OCI-M2 (cell line): Measurements from ENCODE around the gene OSMR.

ENCODE experiments used
- DNase-seq: peaks from one replicate; lab custom pipeline; 2025; ENCODE audit not compliant: unreplicated experiment; lab: John Stamatoyannopoulos, UW

Gene OSMR

DNA sequence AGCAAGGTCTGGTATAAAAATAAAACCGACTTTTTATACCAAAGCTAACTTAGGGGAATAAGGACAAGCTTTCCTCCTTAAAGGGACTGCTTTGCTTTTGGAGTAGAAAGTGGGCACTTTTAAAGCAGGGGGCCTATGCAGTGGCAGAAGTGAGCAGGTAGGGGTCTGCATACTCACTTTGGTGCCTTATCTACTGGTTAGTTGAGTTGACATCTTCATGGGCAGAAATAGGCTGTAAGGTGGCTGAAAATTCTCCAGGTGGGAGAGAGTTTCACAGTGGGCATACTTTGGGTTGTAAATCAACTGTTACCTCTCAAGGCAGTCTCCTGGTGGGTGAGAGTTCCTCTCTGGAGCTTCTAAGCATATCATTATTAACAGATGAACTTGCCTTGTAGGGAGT is 24.8 kb downstream of the OSMR start:
- DNase-seq = no peak

DNA sequence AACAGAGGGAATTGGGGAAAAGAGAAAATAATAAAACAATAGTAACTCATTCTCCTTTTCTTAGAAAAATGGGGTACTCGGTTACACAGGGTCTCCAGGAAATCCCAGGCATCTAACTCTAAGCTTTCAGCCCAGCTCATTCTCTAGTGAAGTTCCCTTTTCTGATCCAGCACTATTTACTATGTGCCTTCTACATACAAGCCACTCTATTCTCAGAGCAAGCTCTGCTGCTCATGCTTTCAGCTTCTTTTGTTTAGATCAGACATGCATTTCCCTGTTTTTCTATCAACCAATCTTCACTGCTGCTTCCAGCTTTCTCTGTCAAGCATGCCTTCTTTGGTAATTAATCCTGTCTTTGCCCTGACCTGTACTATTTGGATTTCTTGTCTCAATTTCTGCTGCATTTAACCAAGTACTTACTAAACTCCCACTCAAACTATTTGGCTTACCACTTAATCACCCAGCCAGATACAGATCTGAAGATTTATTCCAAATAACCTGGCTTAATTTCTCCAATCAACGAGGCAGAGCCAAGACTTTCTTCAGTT is 25.3 kb downstream of the OSMR start:
- no peak for DNase-seq

DNA sequence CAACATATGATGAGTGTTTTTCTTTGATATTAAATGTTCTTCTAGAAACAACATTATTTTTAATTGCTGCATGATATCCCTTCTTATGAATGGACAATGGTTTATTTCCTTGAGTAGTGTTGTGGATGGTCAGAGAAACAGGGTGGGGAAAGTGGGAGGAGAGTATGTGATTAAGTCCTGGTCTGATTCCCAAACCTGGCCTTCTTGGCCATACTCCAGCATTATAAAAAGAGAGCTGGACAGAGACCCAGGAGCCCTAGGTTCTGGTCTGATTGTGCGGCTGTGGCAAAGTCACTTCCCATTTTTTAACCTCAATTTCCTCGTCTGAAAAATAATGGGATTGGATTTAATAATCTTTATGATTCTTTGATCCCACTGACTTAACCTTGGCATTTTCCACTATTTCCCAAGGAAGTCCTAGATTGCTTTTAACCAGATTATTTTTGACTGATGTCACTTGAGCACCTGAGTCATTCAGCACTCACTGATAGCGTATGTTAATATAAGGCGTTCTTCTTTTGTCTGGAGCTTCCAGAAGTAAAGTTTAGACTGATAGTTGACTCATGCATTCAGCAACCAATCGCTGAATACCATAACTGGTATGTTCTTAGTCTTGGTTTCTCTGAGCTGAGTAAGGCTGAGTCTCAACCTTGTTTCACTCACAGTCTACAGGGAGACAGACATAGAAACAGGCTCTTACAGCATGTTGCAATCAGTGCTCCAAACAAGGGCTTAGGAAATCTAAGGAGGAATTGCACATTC is 26.2 kb downstream of the OSMR start:
- DNase-seq = no peak

DNA sequence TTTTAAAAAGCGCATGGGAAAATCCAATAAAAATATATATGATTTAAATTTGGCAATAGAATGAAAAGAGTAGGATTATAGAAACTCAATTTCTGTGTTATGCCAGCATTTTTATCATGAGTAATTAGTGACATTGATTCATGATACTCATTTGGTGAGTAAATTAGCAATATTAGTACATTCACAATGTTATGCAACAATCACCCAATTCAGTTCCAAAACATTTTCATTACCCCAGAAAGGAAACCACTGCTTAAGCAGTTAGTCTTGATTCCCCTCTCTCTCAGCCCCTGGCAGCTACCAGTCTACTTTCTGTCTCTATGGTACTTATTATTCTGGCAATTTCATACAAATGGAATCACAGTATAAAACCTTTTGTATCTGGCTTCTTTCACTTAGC is 27.0 kb downstream of the OSMR start:
- no peak for DNase-seq

DNA sequence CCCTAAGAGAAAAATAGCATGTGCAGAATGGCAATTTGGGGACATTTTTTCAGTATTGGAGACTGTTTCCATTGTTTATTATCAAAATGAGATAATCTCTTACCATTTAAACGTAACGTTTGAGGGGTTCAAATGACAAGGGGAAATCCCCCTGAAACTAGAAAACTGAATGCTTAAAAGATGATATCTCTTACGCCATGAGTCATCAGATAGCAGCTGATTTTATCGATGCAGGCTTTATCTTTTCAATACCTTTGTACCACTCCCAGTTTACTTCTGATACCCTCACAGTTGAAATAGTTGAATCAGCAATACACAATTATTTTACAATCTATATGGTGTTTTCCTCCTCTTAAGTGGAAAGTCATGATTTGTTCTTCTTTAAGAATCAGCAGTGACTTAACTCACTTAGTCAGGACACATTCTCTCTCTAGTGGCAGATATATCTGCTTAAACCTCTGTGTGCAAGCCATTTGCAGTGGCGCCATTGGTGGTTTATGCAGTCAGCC is 29.2 kb downstream of the OSMR start:
- no peak for DNase-seq

DNA sequence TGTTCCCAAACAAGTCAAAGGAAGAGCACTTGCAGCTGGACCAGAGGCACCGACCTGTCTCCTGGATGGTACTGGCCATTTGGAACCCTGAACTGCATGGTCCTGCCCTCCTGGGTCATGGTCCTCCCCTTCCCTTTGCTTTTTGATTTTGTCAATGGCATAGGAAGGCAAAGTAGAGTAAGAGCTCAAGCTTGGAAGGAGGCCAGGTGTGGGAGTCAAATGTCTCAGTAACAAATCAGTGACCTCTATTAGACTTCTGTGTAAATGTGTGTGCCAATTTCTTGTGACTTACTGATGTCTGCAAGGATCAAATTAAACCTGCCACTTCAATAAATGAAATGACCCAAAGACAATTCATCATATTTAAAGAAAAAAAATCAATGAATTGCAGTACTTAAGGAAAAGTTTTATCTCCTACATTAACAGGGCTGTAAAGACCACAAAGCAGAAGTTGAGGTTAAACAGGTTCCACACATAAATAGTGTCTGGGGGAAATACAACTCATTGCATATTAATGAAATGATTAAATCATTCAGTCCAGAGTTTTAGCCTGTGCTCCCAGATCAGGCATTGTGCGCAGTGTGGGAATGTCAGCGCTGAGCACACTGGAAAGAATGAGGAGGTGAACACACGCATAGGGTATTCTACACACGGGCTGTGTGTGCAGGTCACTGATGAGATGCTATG is 32.7 kb downstream of the OSMR start:
- DNase-seq = no peak

DNA sequence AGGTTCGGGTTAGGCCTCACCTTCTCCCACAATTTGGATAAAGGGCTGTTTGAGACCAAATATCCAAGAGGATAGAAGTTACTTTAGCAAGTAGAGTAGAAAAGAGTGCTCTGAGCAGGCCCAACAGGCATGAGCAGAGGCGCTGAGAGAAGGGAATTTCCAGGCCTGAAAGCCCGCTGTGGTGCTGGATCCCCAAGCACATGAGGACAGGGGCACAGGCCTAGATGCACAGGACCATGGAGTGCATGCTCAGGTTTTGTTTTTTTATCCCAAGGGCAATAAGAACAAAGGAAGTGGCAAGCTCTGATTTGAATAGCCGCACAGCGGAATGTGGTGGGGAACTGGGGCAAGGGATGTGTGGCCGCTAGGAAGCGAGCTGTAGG is 33.3 kb downstream of the OSMR start:
- no peak for DNase-seq

DNA sequence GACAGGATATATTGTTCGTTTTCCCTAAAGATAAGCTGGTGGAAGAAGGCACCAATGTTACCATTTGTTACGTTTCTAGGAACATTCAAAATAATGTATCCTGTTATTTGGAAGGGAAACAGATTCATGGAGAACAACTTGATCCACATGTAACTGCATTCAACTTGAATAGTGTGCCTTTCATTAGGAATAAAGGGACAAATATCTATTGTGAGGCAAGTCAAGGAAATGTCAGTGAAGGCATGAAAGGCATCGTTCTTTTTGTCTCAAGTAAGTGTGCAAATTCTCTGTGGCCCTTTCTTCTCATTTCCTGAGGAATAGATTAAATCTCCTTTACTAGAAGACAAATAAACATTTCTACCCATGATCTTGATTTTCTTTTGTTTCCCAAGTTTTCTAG is 38.0 kb downstream of the OSMR start:
- DNase-seq = no peak

DNA sequence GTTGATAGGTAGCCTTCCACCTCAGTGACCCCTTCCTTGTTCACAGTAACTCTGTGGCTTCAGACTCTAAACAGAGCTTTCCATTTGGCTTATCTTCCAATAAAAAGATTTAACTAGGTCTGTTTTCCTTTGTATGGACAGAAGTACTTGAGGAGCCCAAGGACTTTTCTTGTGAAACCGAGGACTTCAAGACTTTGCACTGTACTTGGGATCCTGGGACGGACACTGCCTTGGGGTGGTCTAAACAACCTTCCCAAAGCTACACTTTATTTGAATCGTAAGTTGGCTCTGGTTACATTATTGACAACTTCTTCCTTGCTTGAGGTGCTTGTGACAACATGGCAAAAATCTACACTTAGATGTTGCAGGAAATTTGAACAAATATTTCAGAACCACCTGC is 39.4 kb downstream of the OSMR start:
- no peak for DNase-seq

DNA sequence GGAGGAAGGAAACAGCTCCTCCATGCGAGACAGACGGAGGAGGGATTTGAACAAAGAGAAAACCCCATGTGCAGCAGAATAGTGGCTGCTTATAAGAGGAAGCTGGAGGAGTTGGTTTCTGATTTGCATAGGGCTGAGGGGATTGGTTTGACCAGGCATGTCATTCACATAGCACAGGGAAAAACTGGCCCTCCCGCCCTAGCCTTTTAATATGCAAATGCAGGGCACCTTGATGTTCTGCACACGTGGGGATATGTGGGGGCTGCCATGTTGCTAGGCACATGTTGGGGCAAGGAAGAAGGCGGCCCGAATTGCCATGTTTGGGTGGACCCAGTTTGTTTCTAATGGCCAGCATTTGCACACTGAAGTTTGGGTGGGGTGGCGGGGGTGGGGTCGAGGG is 42.2 kb downstream of the OSMR start:
- no peak for DNase-seq

DNA sequence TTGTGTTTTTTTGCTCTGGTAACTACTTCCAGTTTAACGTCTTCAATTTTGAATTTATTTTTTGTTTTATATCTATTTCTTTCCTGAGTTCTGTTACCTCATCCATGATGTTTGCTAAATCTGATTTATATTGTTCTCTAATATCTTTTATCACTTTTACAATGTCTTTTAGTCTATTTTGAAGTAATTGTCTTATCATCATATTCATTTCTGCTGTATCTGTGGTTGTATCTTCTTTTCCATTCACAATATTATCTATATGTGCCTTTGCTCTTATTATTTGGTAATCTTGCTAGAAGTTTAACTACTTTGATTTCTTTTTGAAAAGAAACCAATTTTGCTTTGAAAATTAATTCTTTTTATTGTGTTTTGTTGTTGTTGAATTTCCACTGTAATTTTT is 43.6 kb downstream of the OSMR start:
- no peak for DNase-seq

DNA sequence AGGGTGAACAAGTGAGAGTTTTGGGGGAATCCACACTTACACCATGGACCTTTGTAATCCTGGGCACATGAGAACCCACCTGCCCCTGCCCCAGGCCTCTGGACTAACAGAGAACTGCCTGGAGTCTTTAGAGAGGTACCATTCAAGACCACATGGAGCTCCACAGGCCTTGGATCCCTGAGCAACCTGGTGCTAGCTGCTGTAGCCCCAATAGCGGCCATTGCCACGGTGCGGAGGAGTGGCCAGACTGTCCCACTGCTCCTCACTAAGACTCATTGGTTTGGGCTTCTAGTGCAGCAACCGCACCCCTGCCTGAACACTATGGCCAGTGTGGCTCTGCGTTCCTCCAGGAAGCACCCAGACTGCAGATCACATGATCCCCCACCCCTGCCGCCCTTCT is 45.8 kb downstream of the OSMR start:
- no peak for DNase-seq

DNA sequence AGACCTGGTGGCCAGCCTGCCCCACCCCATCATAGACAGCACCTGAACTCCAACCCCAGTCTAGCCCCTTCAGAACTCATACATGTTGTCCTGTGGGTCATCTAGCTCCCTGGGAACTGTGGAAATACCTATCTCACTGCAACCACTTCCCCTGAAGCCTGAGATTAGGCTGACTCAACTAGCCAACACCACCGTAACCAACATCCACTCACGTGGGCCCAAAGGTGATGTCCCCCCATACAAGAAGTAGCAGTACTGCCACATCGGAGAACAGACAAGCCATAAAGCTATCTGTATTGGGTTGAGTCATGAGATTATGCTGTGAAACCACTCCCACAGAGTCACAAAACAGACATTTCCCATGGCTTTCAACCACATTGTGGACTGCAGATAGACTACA is 46.6 kb downstream of the OSMR start:
- no peak for DNase-seq

DNA sequence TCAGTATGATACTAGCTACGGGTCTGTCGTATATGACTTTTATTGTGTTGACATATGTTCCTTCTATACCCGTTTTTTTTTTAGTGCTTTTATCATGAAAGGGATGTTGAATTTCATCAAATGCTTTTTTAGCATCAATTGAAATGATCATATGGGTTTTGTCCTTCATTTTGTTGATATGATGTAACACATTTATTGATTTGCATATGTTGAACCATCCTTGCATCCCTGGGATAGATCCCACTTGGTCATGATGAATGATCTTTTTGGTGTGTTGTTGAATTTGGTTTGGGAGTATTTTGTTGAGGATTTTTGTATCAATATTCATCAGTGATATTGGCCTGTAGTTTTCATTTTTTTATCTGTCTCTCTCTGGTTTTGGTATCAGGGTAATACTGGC is 50.9 kb downstream of the OSMR start:
- DNase-seq = no peak

DNA sequence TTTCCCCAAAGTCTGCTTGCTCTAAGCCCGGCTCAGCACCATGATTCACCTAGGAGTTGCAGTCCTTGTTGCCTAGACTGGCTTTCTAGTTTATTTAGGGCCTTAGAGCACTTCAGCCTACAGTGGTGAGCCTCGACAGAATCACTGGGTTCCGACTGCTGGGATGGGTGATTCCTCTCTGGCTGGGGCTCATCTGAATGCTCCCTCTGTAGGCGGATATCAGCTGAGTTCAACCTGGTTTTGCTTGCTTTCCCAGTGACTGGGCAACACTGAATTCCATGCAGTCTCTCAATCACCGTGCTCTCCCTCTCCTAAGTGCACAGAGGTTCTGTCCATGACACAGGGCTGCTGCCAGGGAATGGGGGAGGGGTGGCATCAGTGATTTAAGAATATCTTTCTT is 54.1 kb downstream of the OSMR start:
- DNase-seq = no peak

DNA sequence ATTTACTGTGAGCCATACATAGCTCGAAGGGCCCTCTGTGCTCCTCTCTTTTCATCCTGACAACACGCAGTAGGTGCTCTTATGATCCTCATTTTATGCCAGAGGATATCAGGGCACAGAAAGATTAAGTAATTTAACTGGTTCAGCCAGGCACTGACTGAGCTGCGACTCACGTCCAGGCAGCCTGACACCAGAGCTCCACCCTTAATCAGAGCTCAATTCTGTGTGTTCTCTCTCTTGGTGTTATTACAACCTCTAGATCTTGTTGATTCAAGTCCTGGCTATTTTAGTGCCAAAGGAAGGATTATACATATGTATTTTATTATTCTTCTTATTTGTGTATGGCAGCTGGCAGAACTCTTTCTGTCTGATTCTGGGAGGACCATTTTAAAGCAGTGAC is 59.7 kb downstream of the OSMR start:
- DNase-seq = no peak

DNA sequence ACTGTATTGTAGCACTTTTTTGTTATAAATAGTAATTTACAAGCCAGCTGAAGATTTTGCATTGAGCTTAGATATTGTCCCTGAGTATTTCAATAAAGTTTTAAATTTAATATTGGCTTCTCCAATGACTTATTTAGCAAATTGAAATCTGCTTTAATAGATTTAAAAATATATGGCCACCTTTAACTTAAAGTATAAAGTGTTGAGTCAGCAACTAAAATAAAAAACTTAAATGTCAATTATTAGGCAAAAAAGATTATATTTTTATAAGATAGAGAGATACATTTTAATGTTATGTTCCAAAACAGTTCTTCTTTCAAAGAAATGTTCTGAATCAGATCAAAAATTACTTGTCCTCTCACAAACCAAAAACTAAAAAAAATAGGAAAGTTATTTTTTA is 60.7 kb downstream of the OSMR start:
- DNase-seq = no peak

DNA sequence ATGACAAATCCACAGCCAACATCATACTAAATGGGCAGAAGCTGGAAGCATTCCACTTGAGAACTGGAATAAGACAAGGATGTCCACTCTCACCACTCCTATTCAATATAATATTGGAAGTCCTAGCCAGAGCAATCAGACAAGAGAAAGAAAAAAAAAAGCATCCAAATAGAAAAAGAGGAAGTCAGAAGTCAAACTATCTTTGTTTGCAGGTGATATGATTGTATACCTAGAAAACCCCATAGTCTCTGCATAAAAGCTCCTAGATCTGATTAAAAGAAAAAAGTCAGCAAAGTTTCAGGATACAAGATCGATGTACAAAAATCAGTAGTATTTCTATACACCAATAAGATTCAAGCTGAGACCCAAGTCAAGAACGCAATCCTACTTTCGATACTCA is 66.1 kb downstream of the OSMR start:
- no peak for DNase-seq

DNA sequence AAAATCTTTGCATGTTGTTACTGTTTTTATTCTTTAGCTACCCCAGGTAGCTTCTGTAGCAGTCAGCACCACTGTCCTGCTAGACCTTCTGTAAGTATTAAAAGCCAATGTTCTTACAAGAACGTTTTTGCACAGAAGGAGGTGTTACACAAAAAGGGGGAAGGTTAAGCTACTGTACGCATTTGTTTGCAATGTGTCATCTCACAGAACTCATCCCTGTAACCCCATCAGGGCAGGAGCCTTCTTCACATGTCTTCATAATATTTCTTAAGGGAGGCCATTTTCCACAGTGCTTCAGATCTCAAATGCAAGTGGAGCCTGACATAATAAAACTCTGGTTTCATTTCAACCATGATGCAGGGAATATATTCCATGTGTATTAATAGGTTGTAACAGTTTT is 67.9 kb downstream of the OSMR start:
- DNase-seq = no peak

DNA sequence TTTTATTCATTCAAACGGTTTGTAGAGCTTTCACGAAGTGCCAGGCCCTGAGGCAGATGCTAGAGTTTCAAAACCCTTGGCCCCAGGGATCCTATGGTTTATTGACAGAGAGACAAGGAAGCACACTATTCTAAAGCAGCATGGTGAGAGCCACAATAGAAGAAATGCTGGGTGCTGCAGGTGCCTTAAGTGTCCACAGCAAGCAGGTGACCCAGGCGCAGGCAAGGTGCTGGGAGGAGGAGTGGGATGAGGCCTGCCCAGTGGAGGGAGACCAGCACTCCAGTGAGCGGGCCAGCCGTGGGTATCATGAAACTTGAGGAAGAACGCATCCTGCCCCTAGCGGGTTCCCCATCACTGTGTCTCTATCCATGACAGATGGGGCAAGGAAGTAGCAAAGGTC is 71.0 kb downstream of the OSMR start:
- no peak for DNase-seq

DNA sequence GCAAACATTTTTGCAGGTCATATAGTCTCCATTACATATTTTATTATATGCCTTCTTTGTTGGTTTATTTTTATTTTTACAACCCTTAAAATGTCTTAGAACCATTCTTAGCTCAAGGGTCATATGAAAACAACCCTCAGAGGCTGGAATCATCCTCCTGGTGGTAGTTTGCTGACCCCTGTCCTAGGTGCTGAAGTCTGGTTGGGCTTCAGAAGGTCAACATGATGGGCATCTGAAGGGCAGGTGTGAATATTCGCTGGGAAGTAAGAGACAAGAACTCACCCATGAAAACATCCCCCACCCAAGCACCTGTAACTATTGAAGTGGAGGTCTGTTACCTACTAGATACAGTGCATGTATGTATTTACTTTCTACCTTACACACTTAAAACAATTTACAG is 75.4 kb downstream of the OSMR start:
- no peak for DNase-seq

DNA sequence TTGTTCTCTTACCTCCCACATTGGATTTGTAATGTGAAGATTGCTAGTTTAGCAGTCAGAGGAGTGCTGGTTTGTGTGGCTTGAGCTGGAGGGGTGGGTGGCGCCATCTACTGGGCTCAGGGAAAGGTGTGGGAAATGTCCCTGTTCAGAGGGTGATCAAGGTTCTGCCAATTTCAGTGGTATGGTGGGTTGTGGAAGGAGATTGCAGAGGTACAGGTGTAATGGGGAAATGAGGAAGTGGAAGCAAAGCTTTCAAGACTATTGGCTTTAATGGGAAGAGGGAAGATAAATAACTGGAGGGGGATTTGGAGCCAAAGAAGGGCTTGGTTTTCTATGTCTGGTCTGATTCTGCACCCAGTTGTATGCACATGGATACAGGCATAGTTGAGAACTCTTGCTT is 76.4 kb downstream of the OSMR start:
- DNase-seq = no peak
